Ecto neural progenitor cell (in vitro differentiated cells): Measurements from ENCODE around the gene HTR3E.
A peak's percentile ranks its signal among the peaks of the same experiment; 100 is the strongest.
"Not testable (repeated sequence)": the region's sequence is repeated elsewhere in the genome, so short reads cannot be mapped to it uniquely, and the experiment has no call there.

ENCODE experiments used
- DNase-seq: peaks from one replicate; pipeline ENCODE4 v3.0.0-alpha.2; 2018; ENCODE audit warnings: low spot score

HTR3E gene

GRCh38 chr3:184110316-184110725 lies 13.5 kb downstream of the HTR3E start:
- no peak for DNase-seq

- DNase-seq, result no peak
Observed at GRCh38 chr3:184116017-184116416, 19.2 kb downstream of the HTR3E start.

GRCh38 chr3:184117636-184118035 lies 20.8 kb downstream of the HTR3E start:
- DNase-seq, result no peak

GRCh38 chr3:184121031-184121430 lies 24.2 kb downstream of the HTR3E start:
- not testable (repeated sequence) for DNase-seq

GRCh38 chr3:184126006-184126405 lies 29.1 kb downstream of the HTR3E start:
- DNase-seq, result no peak

- DNase-seq, result peak; percentile 57
Observed at GRCh38 chr3:184129012-184129411, 32.1 kb downstream of the HTR3E start.

GRCh38 chr3:184132945-184133344 lies 36.1 kb downstream of the HTR3E start:
- DNase-seq, result no peak

GRCh38 chr3:184133840-184134745 lies 37.2 kb downstream of the HTR3E start:
- peak; percentile 85 for DNase-seq

GRCh38 chr3:184134746-184135148 lies 37.9 kb downstream of the HTR3E start:
- no peak for DNase-seq

GRCh38 chr3:184135149-184135910 lies 38.5 kb downstream of the HTR3E start, which contains the start of gene EIF2B5:
EIF2B5 (plus strand) TSS chr3:184135358; CDS start chr3:184135386, 28 bp downstream.
- DNase-seq, result peak; percentile 95

GRCh38 chr3:184135911-184136260 lies 39.0 kb downstream of the HTR3E start:
- no peak for DNase-seq

GRCh38 chr3:184140436-184140835 lies 43.6 kb downstream of the HTR3E start:
- no peak for DNase-seq

GRCh38 chr3:184142199-184142598 lies 45.3 kb downstream of the HTR3E start:
- DNase-seq, result no peak

GRCh38 chr3:184143327-184143726 lies 46.5 kb downstream of the HTR3E start:
- DNase-seq, result no peak

GRCh38 chr3:184144505-184144904 lies 47.6 kb downstream of the HTR3E start:
- DNase-seq, result no peak

GRCh38 chr3:184145111-184145524 lies 48.3 kb downstream of the HTR3E start:
- no peak for DNase-seq

- DNase-seq, result no peak
Observed at GRCh38 chr3:184145751-184146270, 48.9 kb downstream of the HTR3E start.

GRCh38 chr3:184148076-184148475 lies 51.2 kb downstream of the HTR3E start:
- no peak for DNase-seq

GRCh38 chr3:184149123-184149522 lies 52.3 kb downstream of the HTR3E start:
- DNase-seq, result no peak

- DNase-seq, result not testable (repeated sequence)
Observed at GRCh38 chr3:184149770-184150169, 52.9 kb downstream of the HTR3E start.

- DNase-seq, result peak; percentile 81
Observed at GRCh38 chr3:184154885-184155643, 58.2 kb downstream of the HTR3E start, which contains the start of gene DVL3. DVL3 (plus strand) TSS chr3:184155377; CDS start chr3:184155636, 259 bp downstream.
